Esophagus muscularis mucosa (tissue), 4 donors: ENCODE data around the gene FASTK.

Source experiments
- CTCF ChIP-seq, 3 experiments: fragments of 200-600 bp in 2 of 3; fragments of 450-650 bp in 1 of 3; sonication (generic) in 2 of 3; IDR thresholded peaks; one replicate each; pipeline ENCODE4 v1.5.1; 2017 to 2019; ENCODE audit warnings: antibody characterized with exemption in 3 of 3, mild to moderate bottlenecking in 2 of 3, moderate library complexity in 1 of 3
- EP300 ChIP-seq: sonication (generic); formaldehyde crosslinking; IDR thresholded peaks from one replicate; pipeline ENCODE4 v1.6.1; 2017; ENCODE audit warnings: antibody characterized with exemption
- POLR2A ChIP-seq: fragments of 450-650 bp; IDR thresholded peaks from one replicate; pipeline ENCODE4 v1.6.1; 2017; ENCODE audit warnings: antibody characterized with exemption, moderate library complexity, mild to moderate bottlenecking, low read depth
- POLR2AphosphoS5 ChIP-seq, 2 donors: sonication (generic); formaldehyde crosslinking; IDR thresholded peaks; one replicate each; pipeline ENCODE4 v1.6.1; 2017; ENCODE audit warnings: antibody characterized with exemption in 2 of 2

GRCh38 chr7:151051108-151051507, 29.5 kb downstream of the FASTK start:
- TF ChIP-seq CTCF (IDR thresholded peaks at IDR 0.05) (no peak), EP300 (no peak), POLR2A (no peak), POLR2AphosphoS5 (IDR thresholded peaks at IDR 0.05) (peak; percentile 10 to 63)
